GM12878 (cell line): ENCODE results near the gene SLC2A9. TPM values are rescaled to one million over a fixed set of nuclear protein-coding genes. Genes with fewer than 3 reads are reported as not detected.

ENCODE experiments used
- ATAC-seq: fragments of 200-7000 bp; cut with Tn5 transposase; 3 replicates; pipeline ENCODE4 v1.9.1; 2020; ENCODE audit warnings: mild to moderate bottlenecking, moderate library complexity
- BruUV-seq: library from RNA; stranded (reverse); fragments of 400-500 nt; replicated peaks from 2 replicates; lab custom pipeline; 2021; lab: Mats Ljungman, UMichigan
- CTCF ChIA-PET: fragments of 300-600 bp; sonication (Branson Sonifier 250); formaldehyde crosslinking; extraction: SDS; loops from one replicate; lab custom pipeline; 2021; ENCODE audit warnings: inconsistent platforms; lab: Yijun Ruan, JAX
- POLR2A ChIA-PET: fragments of 350-600 bp; formaldehyde crosslinking; extraction: SDS; loops from one replicate; lab custom pipeline; 2021; ENCODE audit warnings: inconsistent platforms; lab: Charles Lee
- RAD21 ChIA-PET: fragments of 300-600 bp; sonication (Branson Sonifier 250); formaldehyde crosslinking; loops from one replicate; lab custom pipeline; 2023; ENCODE audit warnings: antibody characterized with exemption; ENCODE audit not compliant: unreplicated experiment; lab: Charles Lee
- SMC1A ChIA-PET: fragments of 300-600 bp; sonication (Branson Sonifier 250); formaldehyde crosslinking; loops from one replicate; lab custom pipeline; 2023; ENCODE audit not compliant: unreplicated experiment, uncharacterized antibody; lab: Charles Lee
- DNase-seq: peaks from one replicate; pipeline ENCODE4 v3.0.0-alpha.2; 2011; ENCODE audit warnings: low read depth, low spot score
- FAIRE-seq: peaks from 3 replicates; lab custom pipeline; 2011; peaks lifted over from hg19 to GRCh38; lab: Jason Lieb, UNC
- H2AFZ ChIP-seq: 2 replicates; pipeline ENCODE4 v1.6.0; 2011; ENCODE audit warnings: low read depth, low read length, control low read depth; ENCODE audit not compliant: control insufficient read depth
- H3K27ac ChIP-seq: 2 replicates; pipeline ENCODE4 v1.5.1; 2011; ENCODE audit warnings: control low read depth; ENCODE audit not compliant: control insufficient read depth, insufficient read depth
- H3K27me3 ChIP-seq, 2 experiments: replicated peaks in 1 of 2; 2 replicates each; pipeline versions ENCODE4 v1.6.0 to v1.6.1; 2011; ENCODE audit warnings: low read length in 1 of 2; ENCODE audit not compliant: control insufficient read depth in 2 of 2, insufficient read depth in 2 of 2
- H3K36me3 ChIP-seq, 2 experiments: 2 replicates each; pipeline ENCODE4 v1.5.1; 2011; ENCODE audit warnings: low read length in 1 of 2; ENCODE audit not compliant: control insufficient read depth in 2 of 2, insufficient read depth in 2 of 2
- H3K4me1 ChIP-seq: 2 replicates; pipeline ENCODE4 v1.6.1; 2011; ENCODE audit warnings: mild to moderate bottlenecking, low read length, moderate library complexity, mixed read lengths; ENCODE audit not compliant: control insufficient read depth, insufficient read depth
- H3K4me2 ChIP-seq: 2 replicates; pipeline ENCODE4 v1.6.0; 2011; ENCODE audit warnings: control low read depth; ENCODE audit not compliant: control insufficient read depth, insufficient read depth
- H3K4me3 ChIP-seq: fragments of 200-600 bp; sonication (generic); 2 replicates; pipeline ENCODE4 v1.5.1; 2016
- H3K79me2 ChIP-seq: 2 replicates; pipeline ENCODE4 v1.6.0; 2011; ENCODE audit warnings: low read length; ENCODE audit not compliant: control insufficient read depth, insufficient read depth
- H3K9ac ChIP-seq: 2 replicates; pipeline ENCODE4 v1.8.0; 2011; ENCODE audit warnings: low read length, control low read depth, mixed read lengths; ENCODE audit not compliant: control insufficient read depth, insufficient read depth
- H3K9me3 ChIP-seq: replicated peaks from 3 replicates; pipeline ENCODE4 v1.5.1; 2011; ENCODE audit warnings: mild to moderate bottlenecking, low read length; ENCODE audit not compliant: control insufficient read depth, insufficient read depth
- H4K20me1 ChIP-seq: 2 replicates; pipeline ENCODE4 v1.6.0; 2011; ENCODE audit not compliant: control insufficient read depth, insufficient read depth
- GATAD2B ChIP-seq: fragments of 450-650 bp; conservative IDR thresholded peaks from 2 replicates; pipeline ENCODE4 v1.6.1; 2017; ENCODE audit warnings: low read depth, mild to moderate bottlenecking, moderate library complexity
- MEF2A ChIP-seq: IDR thresholded peaks from 2 replicates; pipeline ENCODE4 v1.6.1; 2011; ENCODE audit warnings: low read depth, mild to moderate bottlenecking, low read length, moderate library complexity; ENCODE audit not compliant: insufficient read depth
- POLR2AphosphoS2 ChIP-seq: IDR thresholded peaks from 2 replicates; pipeline ENCODE4 v1.6.1; 2011; ENCODE audit warnings: low read depth, mild to moderate bottlenecking, low read length, improper control_type of control experiment, moderate library complexity
- RBBP5 ChIP-seq: fragments of 200-600 bp; sonication (generic); conservative IDR thresholded peaks from 2 replicates; pipeline ENCODE4 v1.6.1; 2016
- whole genome bisulfite sequencing: methylation state at CpG from one replicate; pipeline ENCODE4 v1.1.6; 2016; ENCODE audit warnings: low lambda C conversion rate; ENCODE audit not compliant: insufficient replicate concordance, insufficient coverage; ENCODE audit errors: missing lambda C conversion rate; 5-methylcytosine and 5-hydroxymethylcytosine counted together
- in situ Hi-C: fragments of 300-500 bp; cut with MboI; formaldehyde crosslinking; loops from 9 replicates; pipeline ENCODE4 v1.14.3; 2018; ENCODE audit warnings: mixed read lengths
- intact Hi-C: fragments of 100-400 bp; cut with micrococcal nuclease; formaldehyde crosslinking; loops from one replicate; pipeline ENCODE4 v1.14.2; 2022; ENCODE audit not compliant: unreplicated experiment
- polyA plus RNA-seq, 11 experiments: library from polyadenylated mRNA; depleted of rRNA in 4 of 11; unstranded in 6 of 11; stranded (reverse) in 5 of 11; fragments of >200 nt; fragmentation: Nextera tagmentation in 4 of 11; fragmentation: Illumina TruSeq in 1 of 11; extraction: Ambion mirVana in 4 of 11; extraction: Trizol in 1 of 11; gene quantifications; 1 replicate in 1 of 11; 2 replicates in 10 of 11; pipeline versions ENCODE4 v1.2.1 to v1.2.3, GENCODE V29; 2011 to 2016; ENCODE audit warnings: inconsistent platforms in 2 of 11, missing spikeins in 2 of 11, low read depth in 1 of 11
- small RNA-seq: library from RNA; depleted of rRNA; stranded (forward); fragments of <200 nt; gene quantifications from one replicate; pipeline ENCODE3, GENCODE V24; 2014
- total RNA-seq, 4 experiments: library from RNA; depleted of rRNA in 3 of 4; stranded (reverse); fragments of >200 nt in 3 of 4; fragmentation: Illumina TruSeq in 1 of 4; extraction: Trizol in 1 of 4; gene quantifications; 2 replicates each; pipeline versions ENCODE4 v1.2.1 to v1.2.3, GENCODE V29; 2013 to 2021

The SLC2A9 gene
- total and polyA plus RNA-seq, 10 of the 15 experiments (the other 5 are each of a cell fraction or from before 2014, with no cell fraction given) = 0.28 to 2.8 (median 1.2) TPM

- FAIRE-seq = no peak
- no peak for ATAC-seq
- DNase-seq = no peak
- no TSS peak for BruUV-seq
- ChIA-PET RAD21 (interaction anchor here (1.1 kb wide), 1 partner anchor 233 kb away, joined by 3 read pairs; no protein-coding TSS in a partner anchor), POLR2A (no interaction called here), CTCF (interaction anchor here (2.4 kb wide), 1 partner anchor 233 kb away, joined by 15 read pairs; no protein-coding TSS in a partner anchor), SMC1A (no interaction called here)
- in situ Hi-C loops = no loop called here
- WGBS = 64% methylated on average over 51 of the region's 78 CpGs
- Histone ChIP-seq H3K27me3 (no peaks in the 10 kb centered on the region; a peak in 1 of 4 replicates), H2AFZ (no peak within 1 kb of the TSS), H3K9me3 (no peaks in the 10 kb centered on the region), H3K4me3 (no peak within 1 kb of the TSS), H3K27ac (no peak within 1 kb of the TSS), H3K9ac (no peak within 1 kb of the TSS), H3K36me3 (no peaks in the 10 kb centered on the region), H4K20me1 (no peaks in the 10 kb centered on the region), H3K4me1 (no peaks in the 10 kb centered on the region), H3K4me2 (no peak within 1 kb of the TSS), H3K79me2 (no peaks in the 10 kb centered on the region)
- intact Hi-C loops = no loop called here
- TF ChIP-seq POLR2AphosphoS2 (no peak), GATAD2B (no peak), MEF2A (no peak), RBBP5 (no peak)
These were observed 239.8 kb downstream of the SLC2A9 start, which contains the start of gene DRD5 for GRCh38 chr4:9781343-9782135. DRD5 (plus strand) TSS chr4:9781634; CDS start chr4:9782030, 396 bp downstream.

Small RNAs within 50 kb of the gene (small RNA-seq; reads per million reads assigned to genes)
- not detected for gene RNA5SP154

Other genes starting within 250 kb of the SLC2A9 start
- gene DRD5, start 239.9 kb downstream of the SLC2A9 start, total RNA-seq (2014; rRNA removed) = 0.11 TPM in 1 of 2 replicates, not detected in the other
- gene DRD5, start 239.9 kb downstream of the SLC2A9 start, total RNA-seq (2014; rRNA removed; fragmentation: Illumina TruSeq; extraction: Trizol) = not detected in 2 replicates
- not detected in 2 replicates for gene DRD5, start 239.9 kb downstream of the SLC2A9 start, total RNA-seq (2021)
- gene DRD5, start 239.9 kb downstream of the SLC2A9 start, polyA plus RNA-seq (2011; rRNA removed) = not detected in 2 replicates
- not detected in 2 replicates for gene DRD5, start 239.9 kb downstream of the SLC2A9 start, polyA plus RNA-seq (2014; fragmentation: Illumina TruSeq; extraction: Trizol)
- not detected for gene DRD5, start 239.9 kb downstream of the SLC2A9 start, polyA plus RNA-seq (2014; fragmentation: Nextera tagmentation; extraction: Ambion mirVana)
- not detected in 2 replicates for gene DRD5, start 239.9 kb downstream of the SLC2A9 start, polyA plus RNA-seq (2014; rRNA removed)
- gene DRD5, start 239.9 kb downstream of the SLC2A9 start, polyA plus RNA-seq (2016; fragmentation: Nextera tagmentation; extraction: Ambion mirVana) = not detected
- 250 and 290 TPM in 2 replicates for gene WDR1, start 95.3 kb upstream of the SLC2A9 start, total RNA-seq (2014; rRNA removed)
- 202 and 221 TPM in 2 replicates for gene WDR1, start 95.3 kb upstream of the SLC2A9 start, total RNA-seq (2014; rRNA removed; fragmentation: Illumina TruSeq; extraction: Trizol)
- 397 and 420 TPM in 2 replicates for gene WDR1, start 95.3 kb upstream of the SLC2A9 start, total RNA-seq (2021)
- 297 and 322 TPM in 2 replicates for gene WDR1, start 95.3 kb upstream of the SLC2A9 start, polyA plus RNA-seq (2011; rRNA removed)
- 289 and 325 TPM in 2 replicates for gene WDR1, start 95.3 kb upstream of the SLC2A9 start, polyA plus RNA-seq (2014; fragmentation: Illumina TruSeq; extraction: Trizol)
- 10 to 100 TPM; 28.5 to 57.1 TPM for gene WDR1, start 95.3 kb upstream of the SLC2A9 start, polyA plus RNA-seq (2014; fragmentation: Nextera tagmentation; extraction: Ambion mirVana)
- 276 and 292 TPM in 2 replicates for gene WDR1, start 95.3 kb upstream of the SLC2A9 start, polyA plus RNA-seq (2014; rRNA removed)
- gene WDR1, start 95.3 kb upstream of the SLC2A9 start, polyA plus RNA-seq (2016; fragmentation: Nextera tagmentation; extraction: Ambion mirVana) = 100 to 1,000 TPM; 334 to 348 TPM